Measurements from ENCODE around the gene CDK5RAP1. TPM values are rescaled to one million over a fixed set of nuclear protein-coding genes. Genes with fewer than 3 reads are reported as not detected.

CDK5RAP1 gene
- total and polyA plus RNA-seq, 8 donors = 12.0 to 38.7 (median 19.6) TPM

- Histone ChIP-seq H3K9me3 (no peaks in the 10 kb centered on the region), H3K27ac (peak overlapping the region; percentile 16 to 91 (median 80)), H3K36me3 (no peaks in the 10 kb centered on the region), H3K4me1 (peaks cover 0 to 40% (median 31%) of the 10 kb centered on the region in 4 donors), H3K27me3 (no peaks in the 10 kb centered on the region), H3K4me3 (peak overlapping the region; percentile 68 to 89 (median 74))
- intact Hi-C loops (cut with DNase I; ENCODE audit: low total_unique reads) = no loop called here
- WGBS, 5 donors = 38 to 52% (median 48%) methylated on average over 4 of the region's 4 CpGs
- TF ChIP-seq POLR2AphosphoS5 (IDR thresholded peaks at IDR 0.05) = no peak
- no peak for TF ChIP-seq POLR2A (IDR thresholded peaks at IDR 0.05)
- no peak for TF ChIP-seq EP300 (IDR thresholded peaks at IDR 0.05)
- no peak for TF ChIP-seq CTCF (IDR thresholded peaks at IDR 0.05)
- DNase-seq = peak; percentile 39 to 50
Observed at GRCh38 chr20:33444797-33445560, 43.7 kb upstream of the CDK5RAP1 start.

- 0 to 2% (median 0%) methylated on average over 9 to 73 of the region's 75 CpGs for WGBS, 5 donors
- Histone ChIP-seq H3K4me1 (peaks cover 0 to 40% (median 31%) of the 10 kb centered on the region in 4 donors), H3K4me3 (peak within 1 kb of the TSS; percentile 68 to 89 (median 74)), H3K27me3 (no peaks in the 10 kb centered on the region), H3K9me3 (no peaks in the 10 kb centered on the region), H3K27ac (peak within 1 kb of the TSS; percentile 79 to 93 (median 88)), H3K36me3 (peaks cover 0 to under 1% (median 0%) of the 10 kb centered on the region in 4 donors)
- DNase-seq = peak; percentile 95 to 98
- intact Hi-C loops (cut with DNase I; ENCODE audit: low total_unique reads) = no loop called here
- TF ChIP-seq EP300 (IDR thresholded peaks at IDR 0.05) (no peak), POLR2AphosphoS5 (IDR thresholded peaks at IDR 0.05) (no peak), CTCF (IDR thresholded peaks at IDR 0.05) (no peak), POLR2A (IDR thresholded peaks at IDR 0.05) (no peak)
Observed at GRCh38 chr20:33443512-33444239, 42.4 kb upstream of the CDK5RAP1 start, which contains the start of gene SNTA1. TSS of gene SNTA1 (minus strand) at chr20:33443763. CDS start at chr20:33443620, 143 bp downstream.

- Histone ChIP-seq H3K4me1 (peaks cover 5 to 41% (median 31%) of the 10 kb centered on the region in 4 donors), H3K27me3 (no peaks in the 10 kb centered on the region), H3K36me3 (peaks cover 0 to 4% (median 0%) of the 10 kb centered on the region in 4 donors), H3K27ac (peak overlapping the region; percentile 79 to 93 (median 88)), H3K9me3 (no peaks in the 10 kb centered on the region), H3K4me3 (peak overlapping the region; percentile 68 to 89 (median 74))
- intact Hi-C loops (cut with DNase I; ENCODE audit: low total_unique reads) = no loop called here
- WGBS, 5 donors = 2 to 12% (median 2%) methylated on average over 6 to 45 of the region's 45 CpGs
- TF ChIP-seq CTCF (IDR thresholded peaks at IDR 0.05) (no peak), POLR2AphosphoS5 (IDR thresholded peaks at IDR 0.05) (no peak), POLR2A (IDR thresholded peaks at IDR 0.05) (no peak), EP300 (IDR thresholded peaks at IDR 0.05) (no peak)
- DNase-seq = peak; percentile 29 to 75
Observed at GRCh38 chr20:33443006-33443511, 41.7 kb upstream of the CDK5RAP1 start.
